Cardiac ventricle fibroblast (primary cell): ENCODE data around the gene ARHGEF26. TPM values are rescaled to one million over a fixed set of nuclear protein-coding genes. Genes with fewer than 3 reads are reported as not detected.

Experiments used
- total RNA-seq: library from RNA; depleted of rRNA; stranded (reverse); fragments of >200 nt; gene quantifications from 2 replicates; pipeline ENCODE4 v1.2.3, GENCODE V29; 2015

ARHGEF26 gene
- 5.4 and 5.8 TPM in 2 replicates for total RNA-seq

GRCh38 chr3:154120961-154121700, at the start of gene ARHGEF26:
Gene ARHGEF26 (plus strand): TSS chr3:154121390. CDS start chr3:154121993, 603 bp downstream.

Other genes with a start within 250 kb of the ARHGEF26 start
- 19.0 and 39.4 TPM in 2 replicates for gene DHX36, start 203.1 kb downstream of the ARHGEF26 start, total RNA-seq